Pulmonary artery endothelial cell (primary cell): ENCODE measurements around the gene HEATR5A. TPM values are rescaled to one million over a fixed set of nuclear protein-coding genes. Genes with fewer than 3 reads are reported as not detected.

Source experiments
- DNase-seq: peaks from one replicate; pipeline ENCODE4 v3.0.0-alpha.2; 2011; ENCODE audit warnings: low read depth, low spot score
- total RNA-seq: library from RNA; depleted of rRNA; stranded (reverse); fragments of >200 nt; gene quantifications from 2 replicates; pipeline ENCODE4 v1.2.3, GENCODE V29; 2014

Gene HEATR5A
- total RNA-seq, 1 donor from 2014 or later: 28.0 TPM

GRCh38 chr14:31426663-31427062, 6.3 kb upstream of the HEATR5A start:
- no peak for DNase-seq

GRCh38 chr14:31425905-31426304, 5.6 kb upstream of the HEATR5A start:
- DNase-seq: no peak

DNA sequence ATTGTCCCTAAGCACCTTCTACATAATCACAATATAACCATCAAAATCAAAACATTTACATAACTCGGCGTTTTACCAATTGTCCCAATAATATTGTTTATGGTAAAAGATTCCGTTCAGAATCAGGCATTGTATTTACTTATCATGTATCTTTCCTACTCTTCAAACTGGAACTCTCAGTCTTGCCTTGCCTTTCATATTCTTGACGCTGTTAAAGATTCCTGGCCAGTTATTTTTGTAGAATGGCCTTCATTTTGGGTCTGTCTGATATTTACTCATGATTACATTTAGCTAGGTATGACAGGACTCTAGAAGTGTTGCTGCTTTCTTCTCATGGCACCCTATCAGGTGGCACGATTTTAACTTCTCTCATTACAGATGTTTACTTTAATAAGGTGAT, 850 bp upstream of the HEATR5A start:
- no peak for DNase-seq

GRCh38 chr14:31419967-31420318, 407 bp downstream of the HEATR5A start:
- DNase-seq: no peak

GRCh38 chr14:31419179-31419966, 977 bp downstream of the HEATR5A start:
- no peak for DNase-seq

DNA sequence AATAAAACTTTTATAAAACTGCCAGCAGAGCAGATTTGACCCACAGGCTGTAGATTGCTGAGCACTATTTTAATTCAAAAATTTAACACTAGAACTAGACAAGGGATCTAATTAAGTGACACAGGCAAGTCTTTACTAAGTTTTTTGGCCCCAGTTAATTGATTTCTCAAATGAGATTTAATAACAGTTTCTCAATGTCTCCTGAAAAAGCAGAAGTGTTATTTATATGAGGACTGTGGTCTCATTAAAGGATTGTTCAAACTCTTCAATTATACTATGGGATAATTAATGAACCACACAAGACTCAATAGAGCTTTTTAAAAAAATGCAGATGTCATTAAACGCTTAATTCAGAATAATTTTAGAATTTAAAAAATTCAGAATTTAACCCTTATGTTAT, 1.9 kb downstream of the HEATR5A start:
- DNase-seq: no peak

DNA sequence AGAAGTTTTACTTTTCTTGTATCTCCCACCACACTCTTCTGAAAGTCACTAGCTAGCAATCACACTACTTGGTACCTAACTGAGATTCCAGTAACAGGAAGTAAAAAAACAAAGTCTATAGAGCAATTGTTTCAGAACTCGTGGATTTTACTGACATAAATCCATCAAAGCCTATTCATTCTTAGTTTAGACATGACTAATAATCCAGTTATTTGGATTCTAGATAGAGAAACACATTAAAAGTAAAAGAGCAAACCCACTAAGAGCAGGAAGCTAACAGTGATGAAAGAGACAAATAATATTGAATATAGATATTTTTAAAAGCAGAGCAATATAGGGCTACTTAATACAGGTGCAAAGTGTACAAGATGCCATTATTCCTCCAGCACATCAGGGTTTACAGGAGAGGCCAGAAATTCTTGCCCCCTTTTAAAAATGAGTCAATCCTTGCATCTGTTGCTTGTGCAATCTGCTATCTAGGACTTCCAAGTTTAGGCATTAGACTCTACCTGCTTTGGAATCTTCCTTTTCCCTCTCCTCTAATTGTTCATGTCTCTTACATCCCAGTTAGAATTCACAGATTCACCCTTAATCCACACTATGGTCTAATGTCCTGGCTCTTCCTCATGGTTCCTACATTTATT, 6.0 kb downstream of the HEATR5A start:
- DNase-seq: no peak

DNA sequence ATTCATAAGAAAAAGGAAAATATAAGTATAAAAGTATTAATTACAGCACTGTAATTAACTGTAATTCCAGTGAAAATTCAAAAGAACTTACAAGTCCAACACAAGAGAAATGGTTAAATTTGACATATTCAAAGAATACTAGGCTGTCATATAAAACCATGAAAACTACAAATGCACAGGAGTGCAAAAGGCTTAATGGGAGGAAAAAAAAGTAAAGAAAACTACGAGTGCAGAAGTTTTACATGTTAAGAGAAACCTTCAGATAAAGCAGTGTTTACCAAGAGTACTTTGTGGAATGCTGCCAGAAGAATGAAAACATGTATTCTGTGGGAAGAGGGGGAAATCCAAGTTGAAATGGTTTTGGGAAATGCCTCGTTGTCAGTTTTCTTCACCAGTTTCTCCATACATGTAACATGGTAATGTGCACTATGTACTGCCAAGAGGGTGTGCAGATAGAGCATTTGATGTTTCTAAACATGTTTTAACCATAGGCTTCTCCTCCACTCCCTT, 9.1 kb downstream of the HEATR5A start:
- no peak for DNase-seq

GRCh38 chr14:31410048-31410650, 10.2 kb downstream of the HEATR5A start:
- no peak for DNase-seq

DNA sequence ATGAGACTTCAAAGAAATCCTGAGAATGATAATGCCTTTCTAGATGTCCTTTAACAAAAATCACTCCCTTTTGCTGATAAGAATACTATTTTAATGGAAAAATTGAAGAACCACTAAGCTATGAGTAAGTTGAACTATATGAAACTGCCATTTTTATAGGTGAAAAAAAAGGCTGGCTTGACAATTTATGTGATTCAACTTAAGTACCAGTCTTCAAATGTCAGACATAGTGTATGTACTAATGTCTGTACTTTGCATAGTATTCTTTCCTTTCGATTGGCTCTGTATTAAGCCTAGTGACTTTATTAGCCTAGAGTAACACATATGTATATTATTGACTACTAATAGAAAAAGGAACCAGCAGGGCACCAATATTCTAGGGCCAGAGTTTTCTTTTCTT, 11.9 kb downstream of the HEATR5A start:
- DNase-seq: no peak

- no peak for DNase-seq
Measured at GRCh38 chr14:31405599-31406232, 14.6 kb downstream of the HEATR5A start.

GRCh38 chr14:31405106-31405505, 15.2 kb downstream of the HEATR5A start:
- no peak for DNase-seq

GRCh38 chr14:31403707-31404106, 16.6 kb downstream of the HEATR5A start:
- no peak for DNase-seq

DNA sequence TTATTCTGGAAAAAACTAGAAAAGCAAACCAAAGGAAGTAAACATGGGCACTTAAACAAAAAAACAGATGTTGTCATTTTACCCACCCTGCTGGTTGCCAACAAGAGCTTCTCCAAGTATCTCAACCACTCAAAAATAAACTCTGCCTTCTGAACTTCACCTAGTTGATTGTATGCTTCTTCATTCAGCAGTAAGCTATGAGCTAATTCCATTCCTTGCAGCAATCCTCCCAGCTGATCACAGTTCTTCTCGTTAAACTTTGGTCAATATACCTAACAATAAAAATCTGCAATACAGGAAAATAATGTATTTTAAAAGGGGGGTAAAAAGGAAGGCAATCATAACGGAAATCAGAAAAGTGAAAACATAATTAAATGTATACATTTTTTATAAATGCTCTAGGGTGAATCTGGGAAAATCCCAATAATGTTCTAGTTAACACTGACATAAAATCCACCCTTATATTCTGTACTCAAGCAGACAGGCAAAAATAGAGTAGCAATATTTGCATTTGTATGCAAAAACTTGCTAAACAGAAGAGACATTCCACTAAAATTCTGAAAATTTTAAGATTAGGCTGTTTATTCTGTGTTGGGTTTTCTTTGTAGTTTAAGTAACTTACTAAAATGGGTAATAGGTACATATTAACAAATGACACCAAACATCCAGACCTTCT, 17.4 kb downstream of the HEATR5A start:
- DNase-seq: no peak

- DNase-seq: no peak
Measured at GRCh38 chr14:31401369-31401932, 18.9 kb downstream of the HEATR5A start.

DNA sequence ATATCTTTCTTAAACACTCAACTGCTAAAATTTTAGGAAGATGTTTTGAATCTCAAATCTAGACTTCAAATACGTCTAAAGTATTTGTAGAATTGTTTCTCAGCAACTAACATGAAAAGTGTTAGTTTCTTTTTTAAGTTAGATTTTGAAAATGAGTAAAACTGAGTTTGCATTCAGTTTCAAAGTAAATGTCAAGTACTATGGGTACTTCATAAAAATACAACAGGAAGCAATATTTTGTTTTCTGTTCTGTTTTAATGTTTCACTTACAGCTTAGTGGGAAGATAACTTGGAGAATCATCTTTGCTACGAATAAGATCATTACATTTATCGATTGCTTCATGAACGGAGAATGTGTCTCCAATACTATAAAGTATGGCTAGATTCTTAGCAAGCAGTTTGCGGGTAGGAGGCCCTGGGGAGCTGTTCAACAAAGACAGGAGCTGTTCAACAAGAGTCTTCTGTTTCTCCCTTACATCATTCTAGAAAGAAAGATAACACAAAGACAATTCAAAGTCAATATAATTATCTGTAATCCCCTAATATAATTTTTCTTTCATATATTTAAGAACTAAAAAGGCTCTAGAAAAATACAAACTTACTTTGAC, 20.2 kb downstream of the HEATR5A start:
- DNase-seq: no peak

- no peak for DNase-seq
Measured at GRCh38 chr14:31395572-31396205, 24.7 kb downstream of the HEATR5A start.

DNA sequence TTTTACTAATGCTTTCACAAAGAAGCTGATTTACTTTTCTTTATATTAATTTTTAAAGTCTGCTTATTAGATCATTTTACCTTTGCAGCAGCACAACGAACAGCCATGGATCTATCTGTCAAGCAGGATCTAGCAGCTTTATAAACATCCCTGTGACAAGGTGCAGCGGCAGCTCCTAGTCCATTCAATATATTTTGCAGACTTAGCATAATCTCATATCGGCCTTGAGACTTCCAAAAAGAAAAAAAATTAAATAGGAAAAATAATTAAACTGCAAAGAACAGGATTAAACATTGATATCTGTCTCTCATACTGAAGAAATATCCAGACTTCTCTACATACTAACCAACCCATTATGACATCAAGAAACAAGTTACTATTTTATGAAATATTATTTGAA, 25.2 kb downstream of the HEATR5A start:
- DNase-seq: no peak

- no peak for DNase-seq
Measured at GRCh38 chr14:31391977-31392503, 28.3 kb downstream of the HEATR5A start.

DNA sequence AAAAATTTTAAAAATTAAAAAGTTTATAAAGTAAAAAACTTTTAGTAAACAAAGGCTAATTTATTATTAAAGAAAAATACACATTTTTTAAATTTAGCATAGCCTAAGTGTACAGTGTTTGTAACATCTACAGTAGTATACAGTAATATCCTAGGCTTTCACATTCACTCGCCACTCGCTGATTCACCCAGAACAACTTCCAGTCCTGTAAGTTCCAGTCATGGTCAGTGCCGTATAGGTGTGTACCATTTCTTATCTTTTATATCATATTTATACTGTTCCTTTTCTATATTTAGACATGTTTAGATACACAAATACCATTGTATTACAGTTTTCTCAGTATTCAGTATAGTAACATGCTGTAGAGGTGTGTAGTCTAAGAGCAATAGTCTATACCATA, 28.9 kb downstream of the HEATR5A start:
- no peak for DNase-seq
